Measurements from ENCODE around the gene TMEM250. TPM values are rescaled to one million over a fixed set of nuclear protein-coding genes. Genes with fewer than 3 reads are reported as not detected.

The TMEM250 gene
- total RNA-seq, 4 donors from 2014 or later = 23.8 to 31.1 (median 28.4) TPM

GRCh38 chr9:136098844-136099243 lies 19.8 kb downstream of the TMEM250 start:
- no peak for TF ChIP-seq CTCF (IDR thresholded peaks at IDR 0.05)
- ATAC-seq (ENCODE audit: low FRiP score) (no peak), DNase-seq (ENCODE audit: low spot score) (no peak)

DNA sequence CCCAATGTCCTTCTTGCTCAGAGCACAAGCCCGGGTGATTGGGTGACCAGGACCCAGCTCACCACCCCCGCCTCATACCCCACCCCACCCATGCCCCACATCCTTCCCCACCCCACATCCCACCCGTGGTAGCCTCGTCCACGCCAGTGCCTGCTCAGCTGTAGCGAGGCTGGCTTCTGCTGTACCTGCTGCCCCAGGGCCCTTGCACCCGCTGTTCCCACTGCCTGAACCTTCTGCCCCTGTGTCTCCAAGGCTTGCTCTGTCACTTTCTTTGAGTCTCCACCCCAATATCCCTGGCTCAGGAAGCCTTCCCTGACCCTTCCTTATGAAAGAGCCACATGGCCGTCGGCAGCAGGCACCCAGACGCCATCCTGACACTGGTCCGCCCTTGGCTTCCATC lies 20.5 kb downstream of the TMEM250 start:
- no peak for TF ChIP-seq CTCF (IDR thresholded peaks at IDR 0.05)
- no peak for ATAC-seq (ENCODE audit: low FRiP score)
- no peak for DNase-seq (ENCODE audit: low spot score)

DNA sequence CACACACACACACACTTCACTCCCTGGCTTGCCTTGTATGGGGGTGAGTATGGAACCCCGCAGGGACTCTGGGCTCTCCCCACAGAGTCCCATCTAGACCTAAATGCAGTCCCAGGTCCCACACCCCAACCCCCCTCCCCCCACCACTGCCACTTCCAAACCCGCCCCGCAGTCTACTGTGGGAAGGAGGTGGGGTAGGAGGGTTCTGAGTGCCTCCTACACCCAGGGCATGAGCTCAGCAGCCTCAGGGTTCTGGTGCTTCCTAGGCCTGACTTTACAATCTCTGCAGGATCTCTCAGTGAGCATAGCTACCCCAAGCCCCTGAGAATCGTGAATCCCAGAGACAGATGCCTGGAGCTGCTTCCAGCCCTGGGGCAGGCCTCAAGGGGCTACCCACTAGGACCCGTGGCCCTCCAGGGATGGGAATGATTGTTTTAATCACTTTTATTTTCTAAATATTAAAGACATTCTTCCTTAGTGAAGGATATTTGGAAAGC lies 22.1 kb downstream of the TMEM250 start:
- no peak for DNase-seq (ENCODE audit: low spot score)
- ATAC-seq (ENCODE audit: low FRiP score) = no peak
- TF ChIP-seq CTCF (IDR thresholded peaks at IDR 0.05) = no peak

- ATAC-seq (ENCODE audit: low FRiP score) = peak; percentile 41
- DNase-seq (ENCODE audit: low spot score) = no peak
- TF ChIP-seq CTCF (IDR thresholded peaks at IDR 0.05) = no peak
Measured at GRCh38 chr9:136095070-136096058, 23.3 kb downstream of the TMEM250 start, which contains the start of gene NACC2. Gene NACC2 (minus strand): TSS chr9:136095289. CDS start chr9:136050521, 44,768 bp downstream.

GRCh38 chr9:136093995-136094881 lies 24.4 kb downstream of the TMEM250 start:
- peak; percentile 58 for DNase-seq (ENCODE audit: low spot score)
- no peak for TF ChIP-seq CTCF (IDR thresholded peaks at IDR 0.05)
- ATAC-seq (ENCODE audit: low FRiP score) = peak; percentile 55

DNA sequence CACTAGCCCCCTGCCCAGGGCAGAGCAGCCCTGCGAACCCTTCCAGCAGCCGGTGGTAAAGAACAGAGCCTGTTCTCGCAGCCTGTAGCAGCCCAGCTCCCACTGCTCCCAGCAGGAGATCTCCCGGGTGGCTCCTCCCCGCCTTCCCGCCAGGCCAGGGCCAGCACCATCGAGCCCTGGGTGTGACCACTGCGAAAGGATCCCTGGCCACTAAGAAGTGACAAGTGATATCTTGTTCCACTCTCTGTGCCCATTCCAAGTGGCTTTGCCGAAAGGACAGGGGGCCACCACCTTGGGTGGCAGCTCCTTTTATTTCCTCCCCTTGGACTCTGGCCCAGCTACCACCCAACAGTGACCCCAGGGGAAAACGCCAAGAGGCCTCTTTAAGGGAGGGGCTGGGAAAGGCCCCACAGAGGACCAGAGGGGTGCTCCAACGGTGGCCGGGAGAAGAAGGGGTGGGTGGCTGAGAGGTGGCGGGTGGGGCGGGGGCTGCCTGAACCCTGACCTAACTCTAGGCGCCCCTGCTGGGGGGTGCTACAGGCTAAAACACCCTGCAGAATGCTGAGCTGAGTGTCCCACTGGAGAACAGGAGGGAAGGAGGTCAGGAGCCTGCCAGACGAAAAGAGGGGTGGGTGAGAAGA lies 25.2 kb downstream of the TMEM250 start:
- ATAC-seq (ENCODE audit: low FRiP score) (no peak), DNase-seq (ENCODE audit: low spot score) (no peak)
- no peak for TF ChIP-seq CTCF (IDR thresholded peaks at IDR 0.05)

All from omental fat pad (tissue), 4 donors.